Activated CD8-positive, alpha-beta memory T cell treated with anti-CD3 and anti-CD28 coated beads, Interleukin-2, amount 50 U/mL, for 4 hours (primary cell): ENCODE measurements around the gene PDE10A.
"Not testable (repeated sequence)": the region's sequence is repeated elsewhere in the genome, so short reads cannot be mapped to it uniquely, and the experiment has no call there.

Experiments used
- DNase-seq: peaks from one replicate; pipeline ENCODE4 v3.0.0-alpha.2; 2020

PDE10A gene

DNA sequence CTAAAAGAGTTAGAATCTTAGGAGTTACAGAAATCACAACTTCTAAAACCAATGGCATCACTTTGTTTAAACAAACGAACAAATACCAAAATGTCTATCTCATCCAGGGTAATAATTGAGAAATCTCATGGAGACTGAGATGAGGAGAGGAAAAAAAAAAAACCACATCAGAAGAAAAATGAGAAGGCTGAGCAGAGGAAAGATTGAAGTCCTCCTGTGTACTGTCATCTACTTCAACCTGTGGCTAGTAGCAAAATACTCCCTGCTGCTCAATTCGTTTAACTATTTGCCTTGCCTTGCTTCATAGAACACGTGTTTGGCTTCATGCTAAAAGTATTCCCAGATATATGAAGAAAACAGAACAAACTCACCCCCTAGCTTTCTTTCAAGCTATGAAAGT is 143.7 kb downstream of the PDE10A start:
- no peak for DNase-seq

DNA sequence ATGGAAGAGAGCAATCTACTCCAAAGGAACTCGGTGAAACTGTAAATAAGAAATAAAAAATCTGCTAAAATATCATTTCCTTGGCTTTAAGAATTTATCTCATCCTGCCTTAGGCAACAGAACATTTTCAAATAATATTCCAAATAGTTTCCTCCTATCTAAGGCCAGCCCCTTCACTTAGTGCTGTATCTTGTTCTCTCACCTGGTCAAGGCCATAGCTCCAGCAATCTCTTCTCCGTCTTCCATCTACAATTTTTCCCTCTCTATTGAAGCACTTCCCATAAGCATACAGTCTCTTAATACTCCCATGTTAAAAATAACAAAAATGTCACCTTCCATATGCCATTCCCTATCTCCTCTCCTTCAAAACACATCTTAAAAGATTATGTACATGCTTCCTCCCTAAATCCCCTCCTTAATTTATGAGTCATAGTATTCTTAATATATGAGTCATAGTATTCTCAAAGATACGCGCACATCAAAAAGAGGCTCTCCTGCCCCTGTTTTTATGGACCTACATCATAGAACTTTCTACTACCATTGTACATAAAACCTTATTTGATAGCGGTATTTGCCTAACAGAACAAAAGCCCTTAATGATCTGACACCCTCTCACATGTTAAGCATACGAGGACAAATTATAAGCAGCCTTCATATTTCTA is 146.9 kb downstream of the PDE10A start:
- DNase-seq: no peak

DNA sequence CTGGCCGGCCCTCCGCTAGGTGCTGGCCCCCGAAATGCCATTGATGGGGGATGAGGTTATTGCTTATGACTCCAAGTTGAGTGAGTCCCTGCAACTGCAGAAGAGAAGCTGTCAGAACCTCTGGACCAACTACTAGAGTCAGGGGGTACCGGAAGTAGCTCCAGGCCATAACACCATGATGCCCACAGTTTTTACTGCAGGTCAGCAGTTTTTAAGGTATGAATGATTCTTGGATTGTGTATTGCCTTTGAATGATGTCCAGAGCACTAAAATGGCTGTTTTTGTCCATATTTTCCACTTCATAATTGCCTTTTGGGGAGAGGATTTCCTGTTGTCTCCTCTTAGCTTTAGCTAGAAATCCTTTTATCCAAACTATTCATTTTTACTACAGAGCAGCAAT is 148.4 kb downstream of the PDE10A start:
- DNase-seq: no peak

DNA sequence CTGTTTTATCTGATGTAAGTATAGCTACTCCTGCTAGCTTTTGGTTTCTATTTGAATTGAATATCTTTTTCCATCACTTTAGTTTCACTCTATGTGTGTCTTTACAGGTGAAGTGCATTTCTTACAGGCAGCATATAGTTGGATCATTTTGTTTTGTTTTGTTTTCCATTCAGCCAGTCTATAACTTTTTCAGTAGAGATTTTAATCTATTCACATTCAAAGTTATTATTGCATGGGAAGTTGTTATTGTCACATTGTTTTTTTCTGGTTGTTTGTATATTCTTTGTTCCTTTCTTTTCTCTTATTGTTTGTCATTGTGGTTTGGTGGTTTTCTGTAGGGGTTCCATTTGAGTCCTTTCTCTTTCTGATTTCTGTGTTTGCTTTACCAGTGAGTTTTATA is 151.2 kb downstream of the PDE10A start:
- DNase-seq: no peak

DNA sequence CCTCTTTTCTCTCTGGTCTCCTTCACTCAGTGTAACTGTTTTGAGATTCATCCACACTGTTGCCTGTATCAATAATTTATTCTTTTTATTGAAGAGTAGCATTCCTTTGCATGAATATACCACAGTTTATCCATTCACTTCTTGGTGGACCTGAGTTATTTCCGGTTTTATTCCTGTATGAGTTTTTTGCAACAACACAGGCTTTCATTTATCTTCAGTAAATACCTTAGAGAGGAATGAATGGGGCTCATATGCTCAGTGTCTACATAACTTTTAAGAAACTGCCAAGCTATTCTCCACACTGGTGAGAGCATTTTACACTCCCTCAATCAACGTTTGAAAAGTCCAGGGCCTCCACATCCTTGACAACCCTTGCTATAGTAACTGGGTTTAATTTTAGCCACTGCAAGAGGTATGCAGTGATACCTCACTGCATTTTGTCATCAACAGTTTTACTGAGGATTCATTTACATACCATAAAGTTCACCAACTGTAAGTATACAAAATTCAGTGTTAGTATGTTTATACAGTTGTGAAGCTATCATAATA is 154.6 kb downstream of the PDE10A start:
- DNase-seq: no peak

DNA sequence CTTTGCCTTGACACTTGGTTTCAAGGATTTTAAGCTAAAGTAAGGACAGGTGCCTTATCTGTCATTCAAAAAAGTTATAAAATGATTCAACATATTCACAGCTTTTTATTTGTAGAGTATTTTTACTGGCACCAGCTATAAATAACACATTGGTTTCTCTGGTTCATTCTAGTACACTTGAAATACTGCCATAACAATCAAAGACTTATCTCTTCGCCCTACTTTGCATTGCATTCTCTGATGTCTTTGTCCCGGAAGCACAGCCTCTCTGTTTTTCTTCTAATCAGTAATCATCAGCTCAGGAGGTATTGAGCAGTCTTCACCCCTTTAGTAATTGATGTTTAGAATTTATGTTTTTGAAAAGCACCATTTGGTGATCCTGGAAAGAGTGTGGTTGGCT is 156.4 kb downstream of the PDE10A start:
- DNase-seq: no peak

DNA sequence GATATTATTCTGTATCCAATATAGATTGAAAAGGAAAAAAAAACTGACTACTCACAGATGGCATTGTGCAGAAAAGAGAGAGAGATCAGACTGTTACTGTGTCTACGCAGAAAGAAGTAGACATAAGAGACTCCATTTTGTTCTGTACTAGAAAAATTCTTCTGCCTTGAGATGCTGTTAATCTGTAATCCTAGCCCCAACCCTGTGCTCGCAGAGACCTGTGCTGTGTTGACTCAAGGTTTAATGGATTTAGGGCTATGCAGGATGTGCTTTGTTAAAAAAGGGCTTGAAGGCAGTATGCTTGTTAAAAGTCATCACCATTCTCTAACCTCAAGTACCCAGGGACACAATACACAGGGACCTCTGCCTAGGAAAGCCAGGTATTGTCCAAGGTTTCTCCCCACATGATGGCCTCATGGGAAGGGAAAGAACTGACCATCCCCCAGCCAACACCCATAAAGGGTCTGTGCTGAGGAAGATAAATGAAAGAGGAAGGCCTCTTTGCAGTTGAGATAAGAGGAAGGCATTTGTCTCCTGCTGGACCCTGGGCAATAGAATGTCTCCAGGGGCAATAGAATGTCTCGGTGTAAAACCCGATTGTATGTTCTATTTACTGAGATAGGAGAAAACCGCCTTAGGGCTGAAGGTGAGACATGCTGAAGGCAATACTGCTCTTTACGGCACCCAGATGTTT is 162.7 kb downstream of the PDE10A start:
- DNase-seq: not testable (repeated sequence)

DNA sequence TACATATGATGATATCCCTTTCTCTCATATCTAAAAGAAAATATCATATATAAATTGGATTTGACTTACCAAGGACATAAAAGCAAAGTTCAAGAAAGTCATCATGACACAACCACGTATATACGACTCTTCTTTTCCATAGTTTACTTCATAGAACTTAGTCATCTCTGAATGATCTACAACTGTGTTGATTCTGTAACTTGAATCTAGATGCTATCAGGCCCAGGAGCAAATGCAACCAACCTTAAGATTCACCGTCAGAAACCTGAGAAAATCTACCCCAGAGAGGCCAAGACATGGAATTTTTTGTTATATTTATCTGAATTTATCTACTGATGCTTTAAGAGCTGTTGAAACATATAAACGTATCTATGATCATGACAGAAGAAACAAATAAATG is 165.6 kb downstream of the PDE10A start:
- DNase-seq: no peak

DNA sequence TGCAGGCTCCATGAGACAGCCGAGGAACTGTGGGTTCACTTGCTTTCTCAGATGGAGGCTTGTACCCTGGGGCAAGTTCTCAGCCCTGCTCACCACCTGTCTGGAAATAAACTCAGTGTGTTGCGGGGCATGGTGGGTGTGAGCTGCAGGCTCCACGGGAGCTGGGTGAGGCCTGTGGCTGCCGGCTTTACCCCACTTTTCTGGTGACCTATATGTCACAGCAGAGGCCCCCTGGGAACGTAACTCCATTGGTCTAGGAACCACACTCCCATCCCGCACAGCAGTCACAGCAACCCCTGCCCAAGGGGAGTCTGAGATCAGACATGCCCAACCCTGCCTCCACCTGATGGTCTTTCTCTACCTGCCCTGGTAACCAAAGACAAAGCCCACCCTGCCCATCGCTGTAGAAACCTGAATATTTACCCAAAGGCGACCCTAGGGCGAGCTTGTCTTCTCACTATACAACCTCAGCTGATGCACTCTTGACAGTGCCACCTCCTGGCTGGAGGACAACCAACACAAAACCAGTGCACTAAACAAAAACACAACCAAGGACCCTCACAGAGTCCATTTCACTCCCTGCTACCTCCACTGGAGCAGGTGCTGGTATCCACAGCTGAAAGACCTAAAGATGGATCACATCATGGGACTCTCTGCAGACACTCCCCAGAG is 174.3 kb downstream of the PDE10A start:
- DNase-seq: no peak

DNA sequence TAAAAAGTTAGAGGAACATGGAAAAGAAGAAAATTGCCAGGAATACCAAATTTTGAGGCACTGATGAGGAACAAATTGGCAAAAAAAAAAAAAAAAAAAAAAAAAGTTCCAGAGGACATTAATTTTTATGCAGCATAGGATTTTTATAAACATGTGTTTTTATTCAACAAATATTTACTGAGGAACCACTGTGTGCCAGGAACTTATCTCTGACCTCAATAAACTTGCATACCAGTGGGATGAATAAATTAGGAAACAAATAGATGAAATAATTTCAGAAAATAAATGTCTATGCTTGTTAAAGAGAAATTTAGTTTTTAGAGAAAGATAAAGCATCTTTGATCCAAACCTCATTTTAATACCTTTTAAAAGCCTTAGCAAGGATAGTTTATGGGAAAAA is 175.1 kb downstream of the PDE10A start:
- DNase-seq: no peak

DNA sequence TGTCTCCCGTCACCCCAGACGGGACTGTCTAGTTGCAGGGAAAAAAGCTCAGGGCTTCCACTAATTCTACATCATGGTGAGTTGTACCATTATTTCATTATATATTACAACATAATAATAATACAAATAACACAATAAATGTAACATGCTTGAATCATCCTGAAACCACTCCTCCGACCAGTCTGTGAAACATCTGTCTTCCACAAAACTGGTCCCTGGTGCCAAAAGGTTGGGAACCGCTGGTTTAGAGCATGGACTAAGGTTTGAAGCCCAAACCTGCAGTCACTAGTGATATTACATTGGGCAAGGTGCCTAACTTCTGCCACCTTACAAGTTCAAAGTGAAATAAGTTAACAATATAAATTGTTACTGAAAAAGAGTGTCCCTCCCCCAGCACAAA is 175.7 kb downstream of the PDE10A start:
- no peak for DNase-seq

DNA sequence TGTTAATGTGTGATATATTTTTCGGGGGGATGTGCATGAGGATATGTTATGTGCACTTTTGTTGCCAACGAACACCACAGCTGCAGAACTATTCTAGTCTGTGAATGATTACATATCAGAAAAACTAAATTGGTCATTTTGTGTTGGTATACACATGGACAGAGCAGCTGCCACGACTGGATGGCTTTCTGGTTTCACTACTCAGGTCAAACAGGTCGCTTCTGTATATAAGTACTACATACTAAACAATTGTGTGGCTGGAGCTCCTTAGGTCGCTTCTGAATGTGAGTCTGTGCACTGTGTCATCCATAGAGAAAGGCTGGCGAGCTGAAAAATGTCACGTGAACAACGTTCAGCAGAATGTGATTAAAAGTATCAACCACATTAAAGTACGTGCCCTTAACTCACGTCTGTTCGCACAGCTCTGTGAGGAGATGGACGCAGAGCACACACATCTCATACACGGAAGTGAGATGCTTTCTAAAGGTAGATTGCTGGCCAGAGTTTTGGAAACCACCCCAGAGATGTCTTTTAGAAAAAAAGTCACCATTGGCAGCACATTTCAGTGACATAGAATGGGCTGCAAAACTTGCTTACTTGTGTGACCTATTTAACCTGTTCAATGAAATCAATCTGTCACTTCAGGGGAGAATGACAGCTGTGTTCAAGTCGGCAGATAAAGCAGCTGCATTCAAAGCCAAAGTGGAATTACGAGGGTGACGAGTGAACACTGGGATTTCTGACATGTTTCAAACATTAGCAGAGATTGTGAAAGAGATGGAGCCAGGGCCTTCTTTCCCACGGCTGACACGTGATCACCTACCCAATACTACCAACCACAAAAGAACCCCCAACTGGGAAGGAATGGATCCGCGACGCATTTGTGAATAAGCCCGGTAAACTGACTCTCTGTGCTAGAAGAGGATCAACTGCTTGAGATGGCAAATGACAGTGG is 176.6 kb downstream of the PDE10A start:
- DNase-seq: no peak

DNA sequence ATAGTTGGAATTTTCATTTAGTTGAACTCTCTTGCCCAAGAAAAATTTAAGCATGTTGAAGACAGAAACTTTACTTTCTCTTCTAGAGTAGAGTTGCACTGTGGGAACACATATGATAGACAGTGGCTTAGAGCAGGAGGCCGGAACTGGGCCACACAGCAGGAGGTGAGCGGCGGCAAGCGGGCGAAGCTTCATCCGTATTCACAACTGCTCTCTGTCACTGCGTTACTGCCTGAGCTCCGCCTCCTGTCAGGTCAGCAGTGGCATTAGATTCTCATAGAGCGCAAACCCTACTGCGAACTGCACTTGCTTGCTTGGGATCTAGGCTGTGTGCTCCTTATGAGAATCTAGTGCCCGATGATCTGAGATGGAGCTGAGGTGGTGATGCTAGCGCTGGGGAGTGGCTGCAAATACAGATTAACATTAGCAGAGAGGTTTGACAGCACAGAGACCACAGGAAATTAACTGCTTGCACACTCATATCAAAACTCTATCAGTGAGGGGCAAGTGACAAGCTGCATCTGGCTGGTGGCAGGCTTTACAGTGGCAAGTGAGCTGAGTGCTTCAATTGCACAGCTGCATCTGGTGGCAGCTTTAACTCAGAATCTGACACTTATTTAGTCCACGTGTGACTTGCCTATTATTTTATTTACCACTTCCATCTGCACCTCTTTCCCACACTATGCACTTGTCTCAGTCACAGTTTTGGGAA is 178.7 kb downstream of the PDE10A start:
- no peak for DNase-seq

DNA sequence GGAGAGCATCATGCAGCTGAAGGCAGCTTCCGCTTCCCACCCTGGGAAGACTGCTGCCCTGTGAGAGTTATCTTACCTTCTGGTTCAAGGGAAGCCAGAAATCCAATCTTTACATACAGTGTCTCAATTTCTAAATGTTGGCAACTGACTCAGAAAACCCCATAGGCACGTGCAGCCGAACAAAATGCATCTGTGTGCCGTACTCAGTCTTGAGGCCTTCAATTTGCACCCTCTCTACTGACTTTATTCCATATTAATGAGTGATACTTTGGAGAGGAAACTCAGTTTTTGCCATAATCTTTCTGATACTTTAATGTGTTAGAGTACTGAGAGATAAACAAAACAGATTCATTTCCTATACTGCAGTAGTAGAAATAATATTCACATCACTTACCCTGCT is 181.1 kb downstream of the PDE10A start:
- no peak for DNase-seq

DNA sequence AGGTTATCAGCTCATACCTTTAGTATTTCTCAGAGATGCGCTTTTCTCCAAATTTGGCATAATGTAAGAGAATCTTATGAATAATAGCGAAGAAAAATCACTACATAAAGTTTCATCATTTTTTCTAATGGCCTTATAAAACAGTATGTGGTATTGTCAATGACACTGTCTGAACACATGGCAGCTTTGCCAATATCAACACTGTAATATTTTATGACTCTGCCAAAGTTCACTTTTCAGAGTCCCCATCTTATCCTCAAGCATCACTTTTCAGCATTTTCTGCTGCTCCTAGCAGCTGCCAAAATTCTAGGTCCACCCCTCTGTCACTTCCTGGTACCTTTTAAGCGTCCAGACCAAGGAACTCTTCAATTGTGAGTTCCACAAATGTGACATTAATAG is 182.1 kb downstream of the PDE10A start:
- DNase-seq: no peak

DNA sequence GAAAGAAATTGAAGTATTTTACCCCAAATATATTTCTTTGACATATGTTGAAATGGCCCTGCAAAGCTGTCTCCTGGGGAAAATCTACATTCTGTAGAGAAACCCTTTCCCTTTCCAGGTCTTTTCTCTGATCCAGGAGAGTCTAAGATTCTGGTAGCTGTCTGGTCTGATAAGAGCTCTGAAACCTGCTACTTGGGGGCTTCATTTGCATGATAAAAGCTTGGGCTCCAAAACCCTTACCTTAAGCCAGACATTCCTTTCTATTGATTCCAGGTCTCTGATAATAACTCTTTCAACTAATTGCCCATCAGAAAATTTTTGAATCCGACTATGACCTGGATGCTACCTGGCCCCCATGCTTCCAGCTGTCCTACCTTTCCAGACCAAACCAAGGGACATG is 184.5 kb downstream of the PDE10A start:
- no peak for DNase-seq

DNA sequence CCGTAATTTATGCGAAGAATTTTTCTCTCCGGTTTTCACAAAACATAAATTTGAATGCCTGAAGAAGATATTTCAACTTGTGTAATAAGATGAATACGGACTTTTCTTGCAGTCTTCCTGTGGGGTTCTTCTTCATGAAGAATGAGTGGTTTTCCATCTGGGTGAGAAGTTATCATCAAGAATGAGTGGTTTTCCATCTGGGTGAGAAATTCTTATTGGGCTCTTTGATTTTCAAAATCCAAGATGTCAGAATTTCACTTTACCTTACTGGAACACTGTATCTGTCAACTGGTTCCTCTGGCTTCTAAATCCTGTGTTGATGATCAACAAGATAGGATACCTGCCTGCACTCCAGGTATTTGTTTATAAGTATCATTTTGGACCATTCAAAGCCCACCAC is 193.6 kb downstream of the PDE10A start:
- DNase-seq: no peak

DNA sequence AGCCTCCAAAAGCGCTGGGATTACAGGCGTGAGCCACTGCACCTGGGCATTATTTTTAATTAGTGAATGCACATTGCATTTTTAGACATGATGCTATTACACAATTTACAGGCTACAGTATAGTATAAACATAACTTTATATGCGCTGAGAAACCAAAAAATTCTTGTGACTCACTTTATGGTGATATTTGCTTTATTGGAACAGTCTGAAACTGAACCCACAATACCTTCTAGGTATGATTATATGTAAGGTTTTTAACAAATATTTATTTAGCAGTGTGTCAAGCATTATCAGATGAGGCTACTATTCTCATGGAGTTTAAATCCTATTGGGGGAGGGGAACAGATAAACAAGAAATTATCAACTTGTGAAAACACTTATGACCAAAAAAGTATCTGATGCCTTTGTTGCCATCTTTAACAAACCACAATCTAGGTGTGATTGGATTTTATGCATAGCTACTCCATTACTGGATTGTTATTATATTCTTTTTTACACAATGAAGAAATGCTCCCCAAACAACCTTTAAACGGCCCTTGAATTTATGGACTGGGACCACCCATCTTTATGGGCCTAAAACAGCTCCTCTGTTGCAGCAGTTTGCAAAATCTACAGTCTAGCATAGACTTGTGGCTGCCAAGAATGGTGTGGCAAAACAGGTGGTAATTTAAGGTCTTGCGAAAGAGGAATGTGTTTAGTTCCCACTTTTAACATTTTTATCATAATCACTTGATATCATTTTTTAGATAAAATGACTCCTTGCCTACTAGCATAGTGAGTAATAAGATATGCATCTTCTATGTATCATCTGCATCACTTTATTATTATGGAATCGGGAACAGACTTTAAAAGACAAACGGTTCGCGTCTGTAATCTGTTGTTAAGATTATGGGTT is 194.5 kb downstream of the PDE10A start:
- no peak for DNase-seq

DNA sequence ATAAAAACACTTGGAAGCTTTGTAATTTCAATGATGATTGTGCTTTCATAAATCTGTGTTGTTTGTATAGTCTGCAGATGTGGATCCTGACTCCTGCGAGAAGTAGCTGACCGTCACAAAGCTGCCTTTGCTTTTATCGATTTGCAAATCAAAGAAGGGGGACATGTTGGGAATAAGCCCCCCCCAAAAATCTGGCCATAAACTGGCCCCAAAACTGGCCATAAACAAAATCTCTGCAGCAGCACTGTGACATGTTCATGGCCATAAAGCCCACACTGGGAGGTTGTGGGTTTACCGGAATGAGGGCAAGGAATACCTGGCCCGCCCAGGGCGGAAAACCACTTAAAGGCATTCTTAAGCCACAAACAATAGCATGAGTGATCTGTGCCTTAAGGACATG is 199.5 kb downstream of the PDE10A start:
- not testable (repeated sequence) for DNase-seq

DNA sequence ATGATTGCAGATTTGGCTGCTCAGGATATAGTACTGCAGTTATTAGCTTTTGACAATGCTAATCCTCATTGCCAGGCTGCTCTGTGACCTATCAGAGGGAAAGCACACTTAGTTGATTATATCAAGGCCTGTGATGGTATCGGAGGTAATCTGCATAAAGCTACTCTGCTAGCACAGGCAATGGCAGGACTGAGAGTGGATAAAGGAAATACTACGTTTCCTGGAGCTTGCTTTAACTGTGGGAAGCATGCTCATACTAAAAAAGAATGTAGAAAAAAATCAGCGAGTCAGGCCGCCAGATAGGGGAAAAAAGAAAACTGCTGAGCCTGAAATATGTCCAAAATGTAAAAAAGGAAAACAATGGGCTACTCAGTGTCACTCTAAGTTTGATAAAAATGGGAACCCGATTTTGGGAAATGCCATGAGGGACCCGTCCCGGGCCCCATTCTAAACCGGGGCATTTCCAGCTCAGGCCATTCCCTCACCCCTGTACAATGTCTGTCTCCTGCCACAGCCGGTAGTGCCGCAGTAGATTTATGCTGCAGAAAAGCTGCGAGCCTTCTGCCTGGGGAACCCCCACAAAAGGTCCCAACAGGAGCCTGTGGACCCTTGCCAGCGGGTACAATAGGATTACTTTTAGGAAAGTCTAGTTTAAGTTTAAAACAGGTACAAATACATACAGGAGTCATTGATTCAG is 203.3 kb downstream of the PDE10A start:
- not testable (repeated sequence) for DNase-seq
